HG02759 (cell line): ENCODE data around the gene CD226.
"Not testable (repeated sequence)": the region's sequence is repeated elsewhere in the genome, so short reads cannot be mapped to it uniquely, and the experiment has no call there.

ENCODE experiments used
- ATAC-seq: cut with Tn5 transposase; IDR thresholded peaks from one replicate; pipeline ENCODE4 v1.9.1; 2021; ENCODE audit warnings: mild to moderate bottlenecking, moderate library complexity; ENCODE audit not compliant: unreplicated experiment

Gene CD226

GRCh38 chr18:69956665-69957620 lies 9.3 kb upstream of the CD226 start:
- peak; percentile 32 for ATAC-seq

GRCh38 chr18:69956057-69956456 lies 8.4 kb upstream of the CD226 start:
- peak; percentile 34 for ATAC-seq

GRCh38 chr18:69954719-69955480 lies 7.2 kb upstream of the CD226 start:
- no peak for ATAC-seq

GRCh38 chr18:69953191-69953590 lies 5.5 kb upstream of the CD226 start:
- no peak for ATAC-seq

GRCh38 chr18:69951182-69951581 lies 3.5 kb upstream of the CD226 start:
- no peak for ATAC-seq

GRCh38 chr18:69949538-69949936 lies 1.9 kb upstream of the CD226 start:
- peak; percentile 1 for ATAC-seq

- ATAC-seq, result peak; percentile 96
These were observed 1.4 kb upstream of the CD226 start for GRCh38 chr18:69948919-69949537.

GRCh38 chr18:69948256-69948655 lies 583 bp upstream of the CD226 start:
- ATAC-seq, result no peak

- no peak for ATAC-seq
These were observed 991 bp downstream of the CD226 start for GRCh38 chr18:69946608-69947155.

GRCh38 chr18:69945220-69946114 lies 2.2 kb downstream of the CD226 start:
- no peak for ATAC-seq

GRCh38 chr18:69944436-69944835 lies 3.2 kb downstream of the CD226 start:
- ATAC-seq, result no peak

- ATAC-seq, result no peak
These were observed 4.7 kb downstream of the CD226 start for GRCh38 chr18:69943021-69943420.

GRCh38 chr18:69941183-69941582 lies 6.5 kb downstream of the CD226 start:
- no peak for ATAC-seq

- ATAC-seq, result not testable (repeated sequence)
These were observed 7.9 kb downstream of the CD226 start for GRCh38 chr18:69939812-69940211.

GRCh38 chr18:69936191-69936558 lies 11.5 kb downstream of the CD226 start:
- peak; percentile 33 for ATAC-seq

GRCh38 chr18:69935319-69936190 lies 12.1 kb downstream of the CD226 start:
- peak; percentile 96 for ATAC-seq

GRCh38 chr18:69934601-69935265 lies 12.9 kb downstream of the CD226 start:
- ATAC-seq, result no peak

- ATAC-seq, result no peak
These were observed 18.5 kb downstream of the CD226 start for GRCh38 chr18:69929041-69929774.
